ENCODE results near the gene MFNG.

GRCh38 chr22:37426706-37427134, 59.5 kb downstream of the MFNG start:
- TF ChIP-seq CTCF (IDR thresholded peaks at IDR 0.05) (no peak), REST (IDR thresholded peaks at IDR 0.05; ENCODE audit: insufficient read depth in 1 of 2, low read depth in 2 of 2, low read length in 1 of 2) (no peak), SIN3A (IDR thresholded peaks at IDR 0.05; ENCODE audit: borderline replicate concordance, insufficient read depth, low read depth, low read length) (no peak), POLR2AphosphoS5 (IDR thresholded peaks at IDR 0.05; ENCODE audit: low read depth, low read length) (no peak), TCF7L2 (IDR thresholded peaks at IDR 0.05; ENCODE audit: low read depth, low read length) (no peak)

Measured in Panc1 (cell line).